Measurements from ENCODE around the gene DYRK1B.
"Not testable (repeated sequence)": the region's sequence is repeated elsewhere in the genome, so short reads cannot be mapped to it uniquely, and the experiment has no call there.

DYRK1B gene

GRCh38 chr19:39809368-39809767 is 24.6 kb downstream of the DYRK1B start:
- DNase-seq (ENCODE audit: low spot score) = no peak

- DNase-seq (ENCODE audit: low spot score) = not testable (repeated sequence)
These were observed 25.3 kb downstream of the DYRK1B start for GRCh38 chr19:39808688-39809087.

- DNase-seq (ENCODE audit: low spot score) = no peak
These were observed 26.1 kb downstream of the DYRK1B start for GRCh38 chr19:39807846-39808364.

GRCh38 chr19:39805104-39805503 is 28.9 kb downstream of the DYRK1B start:
- no peak for DNase-seq (ENCODE audit: low spot score)

- no peak for DNase-seq (ENCODE audit: low spot score)
These were observed 31.0 kb downstream of the DYRK1B start for GRCh38 chr19:39802958-39803357.

GRCh38 chr19:39797083-39797482 is 36.9 kb downstream of the DYRK1B start:
- no peak for DNase-seq (ENCODE audit: low spot score)

- DNase-seq (ENCODE audit: low spot score) = no peak
These were observed 37.9 kb downstream of the DYRK1B start for GRCh38 chr19:39796000-39796498.

- DNase-seq (ENCODE audit: low spot score) = no peak
These were observed 39.0 kb downstream of the DYRK1B start for GRCh38 chr19:39795001-39795400.

- peak; percentile 71 for DNase-seq (ENCODE audit: low spot score)
These were observed 40.9 kb downstream of the DYRK1B start for GRCh38 chr19:39792999-39793546.

GRCh38 chr19:39788244-39788643 is 45.7 kb downstream of the DYRK1B start:
- no peak for DNase-seq (ENCODE audit: low spot score)

- DNase-seq (ENCODE audit: low spot score) = no peak
These were observed 53.1 kb downstream of the DYRK1B start for GRCh38 chr19:39780894-39781293.

- DNase-seq (ENCODE audit: low spot score) = no peak
These were observed 55.2 kb downstream of the DYRK1B start, which contains the start of gene LEUTX for GRCh38 chr19:39778763-39779162. TSS of gene LEUTX (plus strand) at chr19:39778854. CDS start at chr19:39778921, 67 bp downstream.
